ENCODE data around the gene LOXL1. TPM values are rescaled to one million over a fixed set of nuclear protein-coding genes. Genes with fewer than 3 reads are reported as not detected.
A peak's percentile ranks its signal among the peaks of the same experiment; 100 is the strongest.

LOXL1 gene
- total RNA-seq, 2 donors from 2014 or later, result 8.6 to 14.5 TPM

DNA sequence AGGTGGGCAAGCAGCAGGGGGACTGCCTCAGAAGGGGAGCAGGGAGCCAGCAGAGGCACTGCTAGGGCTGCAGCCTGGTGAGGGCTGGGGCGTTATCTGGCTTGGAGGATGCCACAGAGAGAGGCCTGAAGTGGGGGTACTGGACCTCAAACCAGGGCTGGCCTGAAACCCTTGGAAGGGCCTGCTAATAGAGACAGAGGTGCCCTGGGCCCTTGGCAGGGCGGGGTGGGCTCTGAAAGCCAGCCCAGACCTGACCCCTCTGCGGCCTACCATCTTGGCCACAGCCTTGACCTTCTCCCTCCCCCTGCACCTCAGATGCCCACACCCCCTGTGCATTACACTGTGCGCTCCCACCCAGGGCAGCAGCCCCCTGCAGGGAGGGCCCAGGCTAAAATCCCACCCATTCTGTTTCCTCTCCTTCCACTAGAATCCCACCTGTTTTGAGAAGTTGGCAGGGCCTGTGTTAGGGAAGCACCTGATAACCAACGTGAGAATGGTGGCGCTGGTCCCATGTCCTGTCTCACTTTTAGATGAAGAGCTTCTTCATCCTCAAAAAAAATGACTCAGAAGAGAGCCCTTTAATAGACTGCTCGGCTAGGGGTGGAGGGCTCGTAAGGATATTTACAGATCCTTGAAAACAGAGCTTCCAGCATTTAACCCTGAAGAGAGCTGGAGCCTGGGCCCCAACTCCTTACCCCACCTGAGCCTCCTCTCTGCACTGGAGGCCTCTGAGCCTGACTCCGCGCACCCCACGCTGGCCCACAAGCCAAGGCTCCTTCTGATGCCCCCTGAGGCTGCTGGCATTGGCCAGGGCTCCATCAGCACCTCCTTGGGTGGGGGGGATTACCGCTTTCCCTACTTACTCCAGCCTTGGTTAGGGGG lies 29.8 kb downstream of the LOXL1 start:
- WGBS, 2 donors, result 71 to 74% methylated on average over 11 to 12 of the region's 12 CpGs
- Histone ChIP-seq H3K4me1 (peaks cover 9% of the 10 kb centered on the region), H3K36me3 (replicated peaks in 1 of 2; ENCODE audit: insufficient read depth in 1 of 2, low read depth in 2 of 2) (no peaks in the 10 kb centered on the region), H3K4me3 (no peak overlapping the region), H3K27me3 (no peaks in the 10 kb centered on the region), H3K9me3 (no peaks in the 10 kb centered on the region), H3K27ac (no peak overlapping the region)
- intact Hi-C loops (cut with DNase I), result no loop called here
- ATAC-seq (no peak), DNase-seq (no peak)
- TF ChIP-seq POLR2A (IDR thresholded peaks at IDR 0.05), result no peak
- TF ChIP-seq, protein P1, sequence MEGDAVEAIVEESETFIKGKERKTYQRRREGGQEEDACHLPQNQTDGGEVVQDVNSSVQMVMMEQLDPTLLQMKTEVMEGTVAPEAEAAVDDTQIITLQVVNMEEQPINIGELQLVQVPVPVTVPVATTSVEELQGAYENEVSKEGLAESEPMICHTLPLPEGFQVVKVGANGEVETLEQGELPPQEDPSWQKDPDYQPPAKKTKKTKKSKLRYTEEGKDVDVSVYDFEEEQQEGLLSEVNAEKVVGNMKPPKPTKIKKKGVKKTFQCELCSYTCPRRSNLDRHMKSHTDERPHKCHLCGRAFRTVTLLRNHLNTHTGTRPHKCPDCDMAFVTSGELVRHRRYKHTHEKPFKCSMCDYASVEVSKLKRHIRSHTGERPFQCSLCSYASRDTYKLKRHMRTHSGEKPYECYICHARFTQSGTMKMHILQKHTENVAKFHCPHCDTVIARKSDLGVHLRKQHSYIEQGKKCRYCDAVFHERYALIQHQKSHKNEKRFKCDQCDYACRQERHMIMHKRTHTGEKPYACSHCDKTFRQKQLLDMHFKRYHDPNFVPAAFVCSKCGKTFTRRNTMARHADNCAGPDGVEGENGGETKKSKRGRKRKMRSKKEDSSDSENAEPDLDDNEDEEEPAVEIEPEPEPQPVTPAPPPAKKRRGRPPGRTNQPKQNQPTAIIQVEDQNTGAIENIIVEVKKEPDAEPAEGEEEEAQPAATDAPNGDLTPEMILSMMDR (IDR thresholded peaks at IDR 0.05), result no peak

DNA sequence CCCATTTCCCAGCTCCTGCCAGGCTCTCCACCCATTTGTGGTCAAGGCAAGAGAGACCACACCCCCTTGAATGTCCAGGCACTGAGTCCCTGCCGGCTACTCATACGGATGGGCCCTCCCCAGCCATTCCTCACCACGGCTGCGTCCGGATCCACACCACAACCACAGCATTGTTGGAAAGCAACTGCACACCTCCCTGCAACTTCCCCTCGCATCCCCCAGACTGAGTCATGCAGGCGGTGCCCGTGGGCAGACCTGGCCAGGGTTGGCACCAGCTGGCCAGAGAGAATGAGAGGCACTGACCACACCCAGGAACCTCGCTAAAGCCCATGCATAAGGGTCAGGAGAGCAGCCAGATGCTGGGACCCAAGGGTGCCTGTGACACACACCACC lies 30.5 kb downstream of the LOXL1 start:
- no peaks in the 10 kb centered on the region for H3K36me3 ChIP-seq (replicated peaks in 1 of 2; ENCODE audit: insufficient read depth in 1 of 2, low read depth in 2 of 2)
- no peaks in the 10 kb centered on the region for H3K27me3 ChIP-seq
- no peak overlapping the region for H3K27ac ChIP-seq
- intact Hi-C loops (cut with DNase I), result no loop called here
- ATAC-seq, result peak; percentile 35
- H3K4me1 ChIP-seq, result peaks cover 2% of the 10 kb centered on the region
- TF ChIP-seq POLR2A (IDR thresholded peaks at IDR 0.05), result no peak
- TF ChIP-seq, protein P1 (IDR thresholded peaks at IDR 0.05), result no peak
- no peak overlapping the region for H3K4me3 ChIP-seq
- no peaks in the 10 kb centered on the region for H3K9me3 ChIP-seq
- whole genome bisulfite sequencing, 2 donors, result 37 to 40% methylated on average over 8 to 9 of the region's 9 CpGs
- DNase-seq, result peak in 1 of 4 donors; percentile 20

- whole genome bisulfite sequencing, 2 donors, result 72 to 76% methylated on average over 8 of the region's 8 CpGs
- TF ChIP-seq, protein P1 (IDR thresholded peaks at IDR 0.05), result no peak
- no peak for TF ChIP-seq POLR2A (IDR thresholded peaks at IDR 0.05)
- H3K27me3 ChIP-seq, result no peaks in the 10 kb centered on the region
- H3K9me3 ChIP-seq, result no peaks in the 10 kb centered on the region
- no peak overlapping the region for H3K27ac ChIP-seq
- ATAC-seq (no peak), DNase-seq (no peak)
- intact Hi-C loops (cut with DNase I), result no loop called here
- H3K4me3 ChIP-seq, result no peak overlapping the region
- no peaks in the 10 kb centered on the region for H3K4me1 ChIP-seq
- no peaks in the 10 kb centered on the region for H3K36me3 ChIP-seq (replicated peaks in 1 of 2; ENCODE audit: insufficient read depth in 1 of 2, low read depth in 2 of 2)
Observed at GRCh38 chr15:73957276-73957675, 31.0 kb downstream of the LOXL1 start.

DNA sequence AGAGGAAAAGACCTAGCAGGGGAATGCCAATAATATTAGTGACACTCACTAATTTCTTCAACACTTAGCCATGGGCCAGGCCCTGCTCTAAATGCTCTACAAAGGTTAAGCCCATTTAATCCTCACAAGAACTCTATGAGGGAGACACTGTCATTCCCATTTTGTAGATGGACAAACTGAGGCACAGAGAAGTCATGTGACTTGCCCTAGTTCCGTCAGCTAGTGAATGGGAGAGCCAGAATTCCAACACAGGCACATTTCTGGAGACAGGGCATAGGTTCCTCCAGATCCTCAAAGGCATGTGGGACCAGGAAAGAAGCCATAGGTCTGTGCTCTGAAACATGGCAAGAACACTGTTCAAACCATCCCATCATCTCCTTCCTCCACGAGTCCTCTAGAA lies 31.5 kb downstream of the LOXL1 start:
- H3K9me3 ChIP-seq, result no peaks in the 10 kb centered on the region
- TF ChIP-seq, protein P1 (IDR thresholded peaks at IDR 0.05), result no peak
- TF ChIP-seq POLR2A (IDR thresholded peaks at IDR 0.05), result no peak
- H3K36me3 ChIP-seq (replicated peaks in 1 of 2; ENCODE audit: insufficient read depth in 1 of 2, low read depth in 2 of 2), result no peaks in the 10 kb centered on the region
- no peaks in the 10 kb centered on the region for H3K4me1 ChIP-seq
- H3K4me3 ChIP-seq, result no peak overlapping the region
- intact Hi-C loops (cut with DNase I), result no loop called here
- no peaks in the 10 kb centered on the region for H3K27me3 ChIP-seq
- DNase-seq (no peak), ATAC-seq (no peak)
- no peak overlapping the region for H3K27ac ChIP-seq
- 64 to 79% methylated on average over 2 of the region's 2 CpGs for WGBS, 2 donors

All from body of pancreas (tissue), 4 donors.